GM12878 (cell line): ENCODE data around the gene TSC22D3. TPM values are rescaled to one million over a fixed set of nuclear protein-coding genes. Genes with fewer than 3 reads are reported as not detected.

Experiments
- ATAC-seq: fragments of 200-7000 bp; cut with Tn5 transposase; 3 replicates; pipeline ENCODE4 v1.9.1; 2020; ENCODE audit warnings: mild to moderate bottlenecking, moderate library complexity
- BruUV-seq: library from RNA; stranded (reverse); fragments of 400-500 nt; replicated peaks from 2 replicates; lab custom pipeline; 2021; lab: Mats Ljungman, UMichigan
- CTCF ChIA-PET: fragments of 300-600 bp; sonication (Branson Sonifier 250); formaldehyde crosslinking; extraction: SDS; loops from one replicate; lab custom pipeline; 2021; ENCODE audit warnings: inconsistent platforms; lab: Yijun Ruan, JAX
- POLR2A ChIA-PET: fragments of 350-600 bp; formaldehyde crosslinking; extraction: SDS; loops from one replicate; lab custom pipeline; 2021; ENCODE audit warnings: inconsistent platforms; lab: Charles Lee
- RAD21 ChIA-PET: fragments of 300-600 bp; sonication (Branson Sonifier 250); formaldehyde crosslinking; loops from one replicate; lab custom pipeline; 2023; ENCODE audit warnings: antibody characterized with exemption; ENCODE audit not compliant: unreplicated experiment; lab: Charles Lee
- SMC1A ChIA-PET: fragments of 300-600 bp; sonication (Branson Sonifier 250); formaldehyde crosslinking; loops from one replicate; lab custom pipeline; 2023; ENCODE audit not compliant: unreplicated experiment, uncharacterized antibody; lab: Charles Lee
- DNase-seq: peaks from one replicate; pipeline ENCODE4 v3.0.0-alpha.2; 2011; ENCODE audit warnings: low read depth, low spot score
- FAIRE-seq: peaks from 3 replicates; lab custom pipeline; 2011; peaks lifted over from hg19 to GRCh38; lab: Jason Lieb, UNC
- H2AFZ ChIP-seq: 2 replicates; pipeline ENCODE4 v1.6.0; 2011; ENCODE audit warnings: low read depth, low read length, control low read depth; ENCODE audit not compliant: control insufficient read depth
- H3K27ac ChIP-seq: 2 replicates; pipeline ENCODE4 v1.5.1; 2011; ENCODE audit warnings: control low read depth; ENCODE audit not compliant: control insufficient read depth, insufficient read depth
- H3K27me3 ChIP-seq, 2 experiments: replicated peaks in 1 of 2; 2 replicates each; pipeline versions ENCODE4 v1.6.0 to v1.6.1; 2011; ENCODE audit warnings: low read length in 1 of 2; ENCODE audit not compliant: control insufficient read depth in 2 of 2, insufficient read depth in 2 of 2
- H3K36me3 ChIP-seq, 2 experiments: 2 replicates each; pipeline ENCODE4 v1.5.1; 2011; ENCODE audit warnings: low read length in 1 of 2; ENCODE audit not compliant: control insufficient read depth in 2 of 2, insufficient read depth in 2 of 2
- H3K4me1 ChIP-seq: 2 replicates; pipeline ENCODE4 v1.6.1; 2011; ENCODE audit warnings: mild to moderate bottlenecking, low read length, moderate library complexity, mixed read lengths; ENCODE audit not compliant: control insufficient read depth, insufficient read depth
- H3K4me2 ChIP-seq: 2 replicates; pipeline ENCODE4 v1.6.0; 2011; ENCODE audit warnings: control low read depth; ENCODE audit not compliant: control insufficient read depth, insufficient read depth
- H3K4me3 ChIP-seq: fragments of 200-600 bp; sonication (generic); 2 replicates; pipeline ENCODE4 v1.5.1; 2016
- H3K79me2 ChIP-seq: 2 replicates; pipeline ENCODE4 v1.6.0; 2011; ENCODE audit warnings: low read length; ENCODE audit not compliant: control insufficient read depth, insufficient read depth
- H3K9ac ChIP-seq: 2 replicates; pipeline ENCODE4 v1.8.0; 2011; ENCODE audit warnings: low read length, control low read depth, mixed read lengths; ENCODE audit not compliant: control insufficient read depth, insufficient read depth
- H3K9me3 ChIP-seq: replicated peaks from 3 replicates; pipeline ENCODE4 v1.5.1; 2011; ENCODE audit warnings: mild to moderate bottlenecking, low read length; ENCODE audit not compliant: control insufficient read depth, insufficient read depth
- H4K20me1 ChIP-seq: 2 replicates; pipeline ENCODE4 v1.6.0; 2011; ENCODE audit not compliant: control insufficient read depth, insufficient read depth
- ETV6 ChIP-seq, 2 experiments: fragments of 450-650 bp in 1 of 2; IDR thresholded peaks in 1 of 2; conservative IDR thresholded peaks in 1 of 2; 2 replicates each; pipeline ENCODE4 v1.6.1; 2014; ENCODE audit warnings: antibody characterized with exemption in 1 of 2, borderline replicate concordance in 1 of 2, low read depth in 1 of 2, mild to moderate bottlenecking in 1 of 2, moderate library complexity in 1 of 2
- KLF5 ChIP-seq: fragments of 450-650 bp; IDR thresholded peaks from 2 replicates; pipeline ENCODE4 v1.6.1; 2014; ENCODE audit warnings: mild to moderate bottlenecking; ENCODE audit not compliant: partially characterized antibody
- MTA2 ChIP-seq: fragments of 450-650 bp; IDR thresholded peaks from 2 replicates; pipeline ENCODE4 v1.6.1; 2016; ENCODE audit warnings: low read depth, mild to moderate bottlenecking, moderate library complexity
- PAX8 ChIP-seq: fragments of 450-650 bp; IDR thresholded peaks from 2 replicates; pipeline ENCODE4 v1.6.1; 2017; ENCODE audit warnings: mild to moderate bottlenecking, moderate library complexity
- POLR2A ChIP-seq: IDR thresholded peaks from 2 replicates; pipeline ENCODE4 v1.6.1; 2011; ENCODE audit warnings: low read depth, mild to moderate bottlenecking, low read length
- RUNX3 ChIP-seq: IDR thresholded peaks from 2 replicates; pipeline ENCODE4 v1.6.1; 2012; ENCODE audit warnings: low read length, inconsistent platforms
- TCF7 ChIP-seq: IDR thresholded peaks from 2 replicates; pipeline ENCODE4 v1.6.1; 2014; ENCODE audit warnings: antibody characterized with exemption, borderline replicate concordance
- YY1 ChIP-seq: IDR thresholded peaks from 2 replicates; pipeline ENCODE4 v1.6.1; 2011; ENCODE audit warnings: low read depth, mild to moderate bottlenecking, low read length
- WGBS: methylation state at CpG from one replicate; pipeline ENCODE4 v1.1.6; 2016; ENCODE audit warnings: low lambda C conversion rate; ENCODE audit not compliant: insufficient replicate concordance, insufficient coverage; ENCODE audit errors: missing lambda C conversion rate; 5-methylcytosine and 5-hydroxymethylcytosine counted together
- in situ Hi-C: fragments of 300-500 bp; cut with MboI; formaldehyde crosslinking; loops from 9 replicates; pipeline ENCODE4 v1.14.3; 2018; ENCODE audit warnings: mixed read lengths
- intact Hi-C: fragments of 100-400 bp; cut with micrococcal nuclease; formaldehyde crosslinking; loops from one replicate; pipeline ENCODE4 v1.14.2; 2022; ENCODE audit not compliant: unreplicated experiment
- polyA plus RNA-seq, 11 experiments: library from polyadenylated mRNA; depleted of rRNA in 4 of 11; unstranded in 6 of 11; stranded (reverse) in 5 of 11; fragments of >200 nt; fragmentation: Nextera tagmentation in 4 of 11; fragmentation: Illumina TruSeq in 1 of 11; extraction: Ambion mirVana in 4 of 11; extraction: Trizol in 1 of 11; gene quantifications; 1 replicate in 1 of 11; 2 replicates in 10 of 11; pipeline versions ENCODE4 v1.2.1 to v1.2.3, GENCODE V29; 2011 to 2016; ENCODE audit warnings: inconsistent platforms in 2 of 11, missing spikeins in 2 of 11, low read depth in 1 of 11
- total RNA-seq, 4 experiments: library from RNA; depleted of rRNA in 3 of 4; stranded (reverse); fragments of >200 nt in 3 of 4; fragmentation: Illumina TruSeq in 1 of 4; extraction: Trizol in 1 of 4; gene quantifications; 2 replicates each; pipeline versions ENCODE4 v1.2.1 to v1.2.3, GENCODE V29; 2013 to 2021
- TF ChIP-seq, protein P1 (sequence below): fragments of 450-650 bp; IDR thresholded peaks from 2 replicates; pipeline ENCODE4 v1.6.1; 2018; ENCODE audit warnings: mild to moderate bottlenecking, low read depth, moderate library complexity; ENCODE audit not compliant: partially characterized antibody
- TF ChIP-seq, protein P2 (sequence below): fragments of 450-650 bp; IDR thresholded peaks from 2 replicates; pipeline ENCODE4 v1.6.1; 2016; ENCODE audit warnings: mild to moderate bottlenecking, moderate library complexity, borderline replicate concordance
- TF ChIP-seq, protein P3 (sequence below): fragments of 150-350 bp; IDR thresholded peaks from 2 replicates; pipeline ENCODE4 v1.6.1; 2016; ENCODE audit warnings: low read depth, low read length

Gene TSC22D3
- total and polyA plus RNA-seq, 10 of the 15 experiments (the other 5 are each of a cell fraction or from before 2014, with no cell fraction given): 4.6 to 122 (median 16.1) TPM

DNA sequence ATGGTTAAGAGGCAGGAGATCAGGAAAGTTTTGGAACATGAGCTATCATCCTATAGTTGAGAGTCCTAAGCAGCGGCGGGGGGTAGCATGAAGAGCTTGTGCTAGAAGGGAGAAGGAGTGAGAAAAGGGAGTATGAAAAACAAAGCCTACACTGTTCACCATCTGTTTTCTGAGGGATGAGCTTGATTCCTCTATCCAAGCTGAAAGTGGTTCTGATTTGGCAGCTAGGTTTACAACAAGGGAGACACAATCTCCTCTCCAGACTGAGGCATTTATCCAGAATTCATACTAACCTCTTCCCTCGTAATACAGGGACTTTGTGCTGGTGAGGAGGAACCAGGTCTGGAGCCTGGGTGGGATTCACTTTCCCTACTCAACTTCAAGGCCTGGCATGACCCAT is 23.5 kb downstream of the TSC22D3 start (continued):
- TF ChIP-seq, protein P1, sequence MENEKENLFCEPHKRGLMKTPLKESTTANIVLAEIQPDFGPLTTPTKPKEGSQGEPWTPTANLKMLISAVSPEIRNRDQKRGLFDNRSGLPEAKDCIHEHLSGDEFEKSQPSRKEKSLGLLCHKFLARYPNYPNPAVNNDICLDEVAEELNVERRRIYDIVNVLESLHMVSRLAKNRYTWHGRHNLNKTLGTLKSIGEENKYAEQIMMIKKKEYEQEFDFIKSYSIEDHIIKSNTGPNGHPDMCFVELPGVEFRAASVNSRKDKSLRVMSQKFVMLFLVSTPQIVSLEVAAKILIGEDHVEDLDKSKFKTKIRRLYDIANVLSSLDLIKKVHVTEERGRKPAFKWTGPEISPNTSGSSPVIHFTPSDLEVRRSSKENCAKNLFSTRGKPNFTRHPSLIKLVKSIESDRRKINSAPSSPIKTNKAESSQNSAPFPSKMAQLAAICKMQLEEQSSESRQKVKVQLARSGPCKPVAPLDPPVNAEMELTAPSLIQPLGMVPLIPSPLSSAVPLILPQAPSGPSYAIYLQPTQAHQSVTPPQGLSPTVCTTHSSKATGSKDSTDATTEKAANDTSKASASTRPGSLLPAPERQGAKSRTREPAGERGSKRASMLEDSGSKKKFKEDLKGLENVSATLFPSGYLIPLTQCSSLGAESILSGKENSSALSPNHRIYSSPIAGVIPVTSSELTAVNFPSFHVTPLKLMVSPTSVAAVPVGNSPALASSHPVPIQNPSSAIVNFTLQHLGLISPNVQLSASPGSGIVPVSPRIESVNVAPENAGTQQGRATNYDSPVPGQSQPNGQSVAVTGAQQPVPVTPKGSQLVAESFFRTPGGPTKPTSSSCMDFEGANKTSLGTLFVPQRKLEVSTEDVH: no peak
- no peak for TF ChIP-seq RUNX3
- TF ChIP-seq PAX8: no peak

DNA sequence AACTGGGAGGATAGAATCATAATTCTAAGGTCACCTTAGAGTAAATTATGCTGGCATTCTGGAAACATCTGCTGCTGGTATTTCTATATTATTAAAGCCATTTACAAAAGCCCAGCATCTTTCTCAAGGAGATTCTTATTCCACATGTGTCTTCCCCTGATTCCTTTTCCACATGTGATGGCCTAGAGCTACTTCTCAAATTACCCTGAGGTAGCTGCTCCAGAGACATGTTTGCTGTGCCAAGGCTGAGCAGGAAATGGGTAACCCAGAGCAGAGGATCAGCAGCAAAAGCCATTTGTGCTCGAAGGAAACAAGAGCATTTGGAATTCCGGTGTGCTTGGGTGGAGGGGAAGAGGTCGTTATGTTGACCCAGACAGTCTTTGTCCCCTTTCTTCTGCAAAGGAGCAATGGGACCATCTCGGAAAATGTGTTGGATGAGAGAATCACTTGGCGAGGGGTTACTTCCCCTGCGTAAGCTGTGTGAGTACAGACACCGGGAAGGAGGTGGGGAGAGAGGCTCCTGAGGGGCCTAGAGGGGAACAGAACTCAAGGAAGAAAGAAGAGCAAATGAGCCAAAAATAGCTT is 24.6 kb downstream of the TSC22D3 start:
- Histone ChIP-seq H3K4me3 (no peak overlapping the region), H3K9ac (no peak overlapping the region), H2AFZ (no peak overlapping the region), H3K27ac (no peak overlapping the region), H3K4me1 (no peaks in the 10 kb centered on the region), H3K36me3 (no peaks in the 10 kb centered on the region), H3K4me2 (no peak overlapping the region), H3K27me3 (no peaks in the 10 kb centered on the region), H3K9me3 (no peaks in the 10 kb centered on the region), H4K20me1 (no peaks in the 10 kb centered on the region), H3K79me2 (no peaks in the 10 kb centered on the region)
- POLR2A ChIA-PET: interaction anchor here (1.6 kb wide), 1 partner anchor 25 kb away, joined by 4 read pairs; no protein-coding TSS in a partner anchor
- no peak for ATAC-seq
- WGBS: 42% methylated on average over 7 of the region's 7 CpGs
- intact Hi-C loops: no loop called here
- SMC1A ChIA-PET: interaction anchor here (0.8 to 1.9 kb wide), 5 partner anchors 9 to 34 kb away, joined by 3 to 5 read pairs (median 4); no protein-coding TSS in a partner anchor
- BruUV-seq: no TSS peak
- FAIRE-seq: no peak
- in situ Hi-C loops: no loop called here
- RAD21 ChIA-PET: interaction anchor here (2.1 kb wide), 1 partner anchor 26 kb away, joined by 7 read pairs; the partner anchor contains the start of genes NCBP2L and TSC22D3
- no peak for DNase-seq
- CTCF ChIA-PET: interaction anchor here (1.2 kb wide), 1 partner anchor 25 kb away, joined by 5 read pairs; the partner anchor contains the start of gene TSC22D3
- TF ChIP-seq ETV6 (conservative IDR thresholded peaks at IDR 0.05 in 1 of 2, IDR thresholded peaks at IDR 0.05 in 1 of 2; ENCODE audit: borderline replicate concordance in 1 of 2, low read depth in 1 of 2) (no peak), KLF5 (no peak), MTA2 (no peak), YY1 (no peak), POLR2A (no peak), TCF7 (no peak)
- TF ChIP-seq, protein P2, sequence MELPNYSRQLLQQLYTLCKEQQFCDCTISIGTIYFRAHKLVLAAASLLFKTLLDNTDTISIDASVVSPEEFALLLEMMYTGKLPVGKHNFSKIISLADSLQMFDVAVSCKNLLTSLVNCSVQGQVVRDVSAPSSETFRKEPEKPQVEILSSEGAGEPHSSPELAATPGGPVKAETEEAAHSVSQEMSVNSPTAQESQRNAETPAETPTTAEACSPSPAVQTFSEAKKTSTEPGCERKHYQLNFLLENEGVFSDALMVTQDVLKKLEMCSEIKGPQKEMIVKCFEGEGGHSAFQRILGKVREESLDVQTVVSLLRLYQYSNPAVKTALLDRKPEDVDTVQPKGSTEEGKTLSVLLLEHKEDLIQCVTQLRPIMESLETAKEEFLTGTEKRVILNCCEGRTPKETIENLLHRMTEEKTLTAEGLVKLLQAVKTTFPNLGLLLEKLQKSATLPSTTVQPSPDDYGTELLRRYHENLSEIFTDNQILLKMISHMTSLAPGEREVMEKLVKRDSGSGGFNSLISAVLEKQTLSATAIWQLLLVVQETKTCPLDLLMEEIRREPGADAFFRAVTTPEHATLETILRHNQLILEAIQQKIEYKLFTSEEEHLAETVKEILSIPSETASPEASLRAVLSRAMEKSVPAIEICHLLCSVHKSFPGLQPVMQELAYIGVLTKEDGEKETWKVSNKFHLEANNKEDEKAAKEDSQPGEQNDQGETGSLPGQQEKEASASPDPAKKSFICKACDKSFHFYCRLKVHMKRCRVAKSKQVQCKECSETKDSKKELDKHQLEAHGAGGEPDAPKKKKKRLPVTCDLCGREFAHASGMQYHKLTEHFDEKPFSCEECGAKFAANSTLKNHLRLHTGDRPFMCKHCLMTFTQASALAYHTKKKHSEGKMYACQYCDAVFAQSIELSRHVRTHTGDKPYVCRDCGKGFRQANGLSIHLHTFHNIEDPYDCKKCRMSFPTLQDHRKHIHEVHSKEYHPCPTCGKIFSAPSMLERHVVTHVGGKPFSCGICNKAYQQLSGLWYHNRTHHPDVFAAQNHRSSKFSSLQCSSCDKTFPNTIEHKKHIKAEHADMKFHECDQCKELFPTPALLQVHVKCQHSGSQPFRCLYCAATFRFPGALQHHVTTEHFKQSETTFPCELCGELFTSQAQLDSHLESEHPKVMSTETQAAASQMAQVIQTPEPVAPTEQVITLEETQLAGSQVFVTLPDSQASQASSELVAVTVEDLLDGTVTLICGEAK: no peak
- TF ChIP-seq, protein P3, sequence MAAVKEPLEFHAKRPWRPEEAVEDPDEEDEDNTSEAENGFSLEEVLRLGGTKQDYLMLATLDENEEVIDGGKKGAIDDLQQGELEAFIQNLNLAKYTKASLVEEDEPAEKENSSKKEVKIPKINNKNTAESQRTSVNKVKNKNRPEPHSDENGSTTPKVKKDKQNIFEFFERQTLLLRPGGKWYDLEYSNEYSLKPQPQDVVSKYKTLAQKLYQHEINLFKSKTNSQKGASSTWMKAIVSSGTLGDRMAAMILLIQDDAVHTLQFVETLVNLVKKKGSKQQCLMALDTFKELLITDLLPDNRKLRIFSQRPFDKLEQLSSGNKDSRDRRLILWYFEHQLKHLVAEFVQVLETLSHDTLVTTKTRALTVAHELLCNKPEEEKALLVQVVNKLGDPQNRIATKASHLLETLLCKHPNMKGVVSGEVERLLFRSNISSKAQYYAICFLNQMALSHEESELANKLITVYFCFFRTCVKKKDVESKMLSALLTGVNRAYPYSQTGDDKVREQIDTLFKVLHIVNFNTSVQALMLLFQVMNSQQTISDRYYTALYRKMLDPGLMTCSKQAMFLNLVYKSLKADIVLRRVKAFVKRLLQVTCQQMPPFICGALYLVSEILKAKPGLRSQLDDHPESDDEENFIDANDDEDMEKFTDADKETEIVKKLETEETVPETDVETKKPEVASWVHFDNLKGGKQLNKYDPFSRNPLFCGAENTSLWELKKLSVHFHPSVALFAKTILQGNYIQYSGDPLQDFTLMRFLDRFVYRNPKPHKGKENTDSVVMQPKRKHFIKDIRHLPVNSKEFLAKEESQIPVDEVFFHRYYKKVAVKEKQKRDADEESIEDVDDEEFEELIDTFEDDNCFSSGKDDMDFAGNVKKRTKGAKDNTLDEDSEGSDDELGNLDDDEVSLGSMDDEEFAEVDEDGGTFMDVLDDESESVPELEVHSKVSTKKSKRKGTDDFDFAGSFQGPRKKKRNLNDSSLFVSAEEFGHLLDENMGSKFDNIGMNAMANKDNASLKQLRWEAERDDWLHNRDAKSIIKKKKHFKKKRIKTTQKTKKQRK: no peak
